Thymus (tissue), 11 donors: ENCODE measurements around the gene EBF3. TPM values are rescaled to one million over a fixed set of nuclear protein-coding genes. Genes with fewer than 3 reads are reported as not detected.

ENCODE experiments used
- DNase-seq, 9 donors: peaks; one replicate each; pipeline ENCODE4 v3.0.0-alpha.2; 2013; ENCODE audit warnings: low spot score in 9 of 9, low read depth in 6 of 9, missing footprints in 1 of 9
- H3K27ac ChIP-seq, 2 donors: one replicate each; pipeline ENCODE4 v1.5.1; 2013; ENCODE audit warnings: control low read depth in 1 of 2, low read depth in 1 of 2, low read length in 1 of 2, mild to moderate bottlenecking in 1 of 2, moderate library complexity in 1 of 2
- H3K27me3 ChIP-seq, 2 donors: one replicate each; pipeline ENCODE4 v1.5.1; 2013; ENCODE audit warnings: low read length in 1 of 2; ENCODE audit not compliant: control insufficient read depth in 2 of 2, insufficient read depth in 1 of 2
- H3K36me3 ChIP-seq, 2 donors: one replicate each; pipeline ENCODE4 v1.5.1; 2013; ENCODE audit warnings: low read length in 1 of 2, mild to moderate bottlenecking in 1 of 2, moderate library complexity in 1 of 2; ENCODE audit not compliant: control insufficient read depth in 2 of 2, insufficient read depth in 2 of 2
- H3K4me1 ChIP-seq, 2 donors: one replicate each; pipeline ENCODE4 v1.5.1; 2013; ENCODE audit warnings: low read length in 2 of 2; ENCODE audit not compliant: control insufficient read depth in 2 of 2, insufficient read depth in 2 of 2
- H3K4me3 ChIP-seq, 2 donors: one replicate each; pipeline ENCODE4 v1.5.1; 2013; ENCODE audit warnings: low read length in 2 of 2, control low read depth in 1 of 2, mild to moderate bottlenecking in 1 of 2
- H3K9me3 ChIP-seq, 2 donors: one replicate each; pipeline ENCODE4 v1.5.1; 2013; ENCODE audit warnings: low read length in 1 of 2, mild to moderate bottlenecking in 1 of 2; ENCODE audit not compliant: control insufficient read depth in 2 of 2, insufficient read depth in 1 of 2
- WGBS: extraction: QIAGEN DNeasy Blood & Tissue Kit; methylation state at CpG from one replicate; pipeline ENCODE4 v1.1.7; 2013; 5-methylcytosine and 5-hydroxymethylcytosine counted together
- polyA plus RNA-seq: library from polyadenylated mRNA; stranded (reverse); fragments of 200-250 nt; gene quantifications from one replicate; pipeline ENCODE4 v1.2.3, GENCODE V29; 2013
- total RNA-seq: library from RNA; stranded (reverse); fragments of 120-200 nt; gene quantifications from one replicate; pipeline ENCODE4 v1.2.4, GENCODE V29; 2013
- donor health status: healthy.

EBF3 gene
- total and polyA plus RNA-seq, 2 donors: 1.5 to 1.9 TPM

DNA sequence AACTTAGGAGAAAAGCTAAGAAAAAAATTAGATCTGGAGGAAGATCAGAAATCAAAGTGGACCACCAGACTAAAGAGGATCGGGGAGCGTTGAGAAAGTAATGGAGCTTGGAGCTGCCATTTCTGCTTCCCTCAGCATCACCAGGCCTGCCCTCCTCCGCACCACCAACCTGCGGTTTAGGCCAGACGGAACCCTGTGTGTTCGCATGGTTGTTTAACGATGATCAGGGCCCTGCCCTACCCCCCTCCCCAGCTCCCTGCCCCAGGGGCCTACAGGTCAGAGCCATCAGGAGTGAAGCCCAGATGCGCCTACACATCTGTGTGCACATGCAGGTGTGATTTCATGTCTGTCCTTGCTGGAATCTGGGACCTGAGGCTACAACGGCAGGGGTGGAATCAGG is 45.7 kb downstream of the EBF3 start:
- DNase-seq: no peak
- Histone ChIP-seq H3K36me3 (no peaks in the 10 kb centered on the region), H3K9me3 (no peaks in the 10 kb centered on the region), H3K27me3 (no peaks in the 10 kb centered on the region), H3K4me1 (no peaks in the 10 kb centered on the region), H3K27ac (no peak overlapping the region), H3K4me3 (no peak overlapping the region)
- 95% methylated on average over 9 of the region's 9 CpGs for WGBS

DNA sequence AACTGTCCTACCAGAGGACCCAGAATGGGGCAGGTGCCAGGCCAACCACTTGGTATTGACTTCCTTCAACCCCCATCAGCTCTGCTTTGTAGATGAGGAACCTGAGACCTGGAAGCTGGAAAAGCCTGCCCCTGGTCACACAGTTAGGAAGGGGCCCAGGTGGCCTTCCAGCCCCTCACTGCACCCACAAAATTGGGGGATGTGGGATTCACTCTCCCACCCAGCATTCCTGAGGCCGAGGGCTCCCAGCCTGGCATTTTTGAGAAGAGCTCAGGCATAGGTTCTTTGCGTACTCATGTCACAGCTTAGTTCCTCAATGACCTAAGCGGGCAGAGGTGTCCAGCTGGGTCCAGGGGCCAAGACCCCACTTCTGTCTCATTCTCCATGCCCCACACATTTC is 46.1 kb downstream of the EBF3 start:
- Histone ChIP-seq H3K4me1 (no peaks in the 10 kb centered on the region), H3K27ac (no peak overlapping the region), H3K9me3 (no peaks in the 10 kb centered on the region), H3K4me3 (no peak overlapping the region), H3K27me3 (no peaks in the 10 kb centered on the region), H3K36me3 (no peaks in the 10 kb centered on the region)
- no peak for DNase-seq
- 92% methylated on average over 3 of the region's 3 CpGs for WGBS

DNA sequence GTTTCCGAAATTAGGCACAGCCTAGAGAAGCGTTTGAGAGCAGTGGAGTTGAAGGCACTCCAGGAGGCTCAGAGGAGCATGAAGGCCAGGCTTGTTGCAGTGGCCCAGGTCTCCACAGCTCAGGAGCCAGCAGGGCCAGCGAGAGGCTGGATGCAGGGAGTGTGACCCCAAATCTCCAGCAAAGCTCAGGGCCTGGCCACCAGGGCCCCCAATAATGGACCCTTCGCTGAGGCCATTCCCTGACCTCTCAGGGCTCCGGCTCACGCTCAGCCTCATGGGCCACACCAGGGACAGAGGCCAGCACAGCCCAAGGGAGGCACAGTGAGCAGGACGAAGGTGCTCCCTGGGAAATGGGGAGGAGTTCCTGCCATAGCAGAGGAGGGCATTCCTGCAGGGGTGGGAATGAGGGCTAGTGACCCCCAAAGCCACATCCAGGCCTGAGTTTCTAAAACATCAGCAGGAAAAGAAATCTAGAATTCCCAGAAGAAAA is 47.5 kb downstream of the EBF3 start:
- no peak for DNase-seq
- Histone ChIP-seq H3K4me3 (no peak overlapping the region), H3K27ac (no peak overlapping the region), H3K9me3 (no peaks in the 10 kb centered on the region), H3K4me1 (no peaks in the 10 kb centered on the region), H3K27me3 (no peaks in the 10 kb centered on the region), H3K36me3 (no peaks in the 10 kb centered on the region)
- WGBS: 95% methylated on average over 7 of the region's 7 CpGs

DNA sequence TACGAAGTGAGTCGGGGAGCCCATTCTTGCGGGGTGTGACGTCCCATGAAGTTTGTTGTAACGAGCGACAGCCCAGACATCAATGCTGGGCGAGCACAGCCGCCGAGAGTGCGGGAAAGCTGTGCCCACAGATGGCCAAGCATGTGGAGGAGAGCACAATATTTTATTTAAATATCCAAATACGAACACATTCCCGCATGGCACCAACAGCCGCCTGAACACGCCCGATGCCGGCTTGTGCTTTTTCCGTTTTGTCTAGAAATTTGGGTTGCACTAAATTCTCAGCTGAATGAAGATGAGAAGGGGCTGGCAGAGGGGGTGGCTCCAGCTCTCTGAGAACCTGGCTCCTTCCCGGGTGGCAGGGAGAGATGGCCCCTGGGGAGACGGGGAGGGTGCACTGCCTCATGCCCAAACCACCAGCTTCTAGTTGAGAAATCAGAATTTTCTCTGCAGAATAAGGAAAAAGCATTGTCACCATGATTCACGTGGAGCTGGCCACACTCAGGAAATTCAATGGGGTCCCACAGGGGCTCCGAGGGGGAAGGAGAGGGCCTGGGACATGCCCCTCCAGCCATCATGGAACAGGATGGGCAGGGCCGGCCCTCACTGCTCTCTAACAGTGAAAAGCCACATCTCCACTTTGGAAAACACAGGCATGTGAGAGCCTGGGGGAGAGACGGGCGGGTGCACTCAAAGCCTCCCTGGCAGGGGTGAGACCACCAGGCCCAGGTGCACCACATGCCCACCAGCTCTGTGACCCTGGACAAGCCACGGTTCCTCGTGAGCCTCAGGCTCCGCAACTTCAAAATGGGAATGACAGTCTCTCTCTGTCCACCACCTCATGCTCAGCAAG is 48.3 kb downstream of the EBF3 start:
- 89% methylated on average over 27 of the region's 27 CpGs for WGBS
- H3K9me3 ChIP-seq: no peaks in the 10 kb centered on the region
- no peaks in the 10 kb centered on the region for H3K36me3 ChIP-seq
- H3K27ac ChIP-seq: no peak overlapping the region
- H3K4me3 ChIP-seq: no peak overlapping the region
- DNase-seq: no peak
- no peaks in the 10 kb centered on the region for H3K4me1 ChIP-seq
- no peaks in the 10 kb centered on the region for H3K27me3 ChIP-seq

DNA sequence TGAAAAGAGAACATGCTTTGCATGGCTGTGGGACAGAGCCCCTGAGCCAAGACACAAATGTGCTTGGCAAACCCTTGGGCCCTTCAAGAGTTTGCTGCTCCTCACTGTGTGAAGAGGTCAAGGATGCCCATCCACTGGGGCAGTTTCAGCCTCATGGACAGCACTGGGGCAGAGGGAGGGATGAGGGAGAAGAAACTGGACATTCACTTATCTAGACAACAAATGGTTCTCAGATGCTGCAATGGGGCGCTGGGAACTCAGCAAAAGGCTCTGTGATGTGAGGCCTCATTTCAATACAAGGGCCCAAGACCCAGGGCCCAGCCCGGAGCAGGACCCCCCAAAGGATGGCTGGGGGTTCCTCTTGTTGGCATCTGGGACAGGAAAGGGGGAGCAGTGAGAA is 49.1 kb downstream of the EBF3 start:
- no peaks in the 10 kb centered on the region for H3K36me3 ChIP-seq
- no peaks in the 10 kb centered on the region for H3K27me3 ChIP-seq
- 90% methylated on average over 2 of the region's 2 CpGs for WGBS
- no peaks in the 10 kb centered on the region for H3K4me1 ChIP-seq
- no peak for DNase-seq
- no peak overlapping the region for H3K27ac ChIP-seq
- no peaks in the 10 kb centered on the region for H3K9me3 ChIP-seq
- H3K4me3 ChIP-seq: no peak overlapping the region

DNA sequence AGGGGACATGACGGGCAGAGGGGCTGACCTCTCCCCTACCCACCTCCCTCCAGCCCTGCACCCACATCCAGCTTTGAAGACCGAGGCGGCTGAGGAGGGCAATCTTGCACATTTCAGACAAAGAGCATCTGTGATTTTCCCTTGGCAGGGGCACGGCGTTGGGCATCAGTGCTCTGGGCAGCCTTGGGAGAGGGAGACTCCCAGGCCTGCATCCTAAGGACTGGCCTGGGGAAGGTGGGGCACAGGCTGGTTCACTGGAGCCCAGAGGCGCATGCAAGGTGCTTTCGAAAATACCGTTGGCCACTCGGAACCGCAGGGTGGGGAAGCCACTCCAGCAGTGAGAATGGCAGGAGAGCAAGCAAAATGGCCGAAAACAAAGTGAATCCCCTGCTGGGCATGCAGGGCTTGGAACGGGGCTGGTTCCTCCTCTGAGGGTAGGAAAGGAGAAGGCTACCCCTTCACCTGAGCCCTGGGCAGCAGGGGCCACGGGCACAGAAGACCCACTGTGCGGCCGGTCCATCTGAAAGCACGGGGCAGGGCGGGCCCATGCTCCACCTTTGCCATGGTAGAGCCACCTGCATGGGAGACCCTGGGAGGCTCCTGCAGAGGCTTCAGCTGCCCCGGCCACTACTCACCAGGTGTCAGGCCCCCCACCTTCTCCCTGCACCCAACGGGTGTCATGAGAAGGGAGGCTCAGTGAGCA is 49.8 kb downstream of the EBF3 start:
- Histone ChIP-seq H3K4me3 (no peak overlapping the region), H3K9me3 (no peaks in the 10 kb centered on the region), H3K27me3 (no peaks in the 10 kb centered on the region), H3K36me3 (no peaks in the 10 kb centered on the region), H3K27ac (no peak overlapping the region), H3K4me1 (no peaks in the 10 kb centered on the region)
- DNase-seq: no peak
- 95% methylated on average over 19 of the region's 19 CpGs for WGBS

DNA sequence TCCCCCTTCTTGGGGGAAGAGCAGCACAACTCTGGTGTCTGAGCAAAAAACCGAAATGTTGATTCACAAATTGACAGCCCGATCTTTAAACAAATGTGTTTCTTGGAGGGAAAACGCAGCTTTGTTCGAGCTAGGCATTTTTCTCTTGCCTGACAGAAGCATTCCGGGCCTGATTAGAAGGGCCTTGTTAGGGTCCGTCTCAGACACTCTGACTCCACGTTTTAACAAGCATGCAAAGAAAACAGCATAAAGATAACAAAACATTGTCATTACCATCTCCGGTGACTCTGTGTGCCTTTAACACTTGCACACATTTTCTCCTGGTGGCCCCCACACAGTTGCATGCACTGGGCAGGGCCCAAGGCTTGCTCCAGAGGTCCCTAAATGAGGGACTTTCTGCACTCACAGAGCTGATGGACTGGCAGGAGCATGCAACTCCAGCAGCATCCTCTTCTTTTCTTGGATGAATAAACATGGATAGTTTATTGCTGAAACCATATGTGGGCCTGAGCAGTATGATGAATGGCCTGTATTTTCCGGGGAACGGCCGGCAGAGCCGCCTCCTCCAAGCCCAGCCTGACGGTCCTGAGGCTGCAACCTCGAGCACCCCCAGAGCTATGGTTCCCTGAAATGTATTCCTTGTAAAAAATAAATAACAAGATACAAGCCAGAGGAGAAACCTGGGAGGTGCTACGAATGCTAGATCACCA is 50.9 kb downstream of the EBF3 start:
- no peak for DNase-seq
- Histone ChIP-seq H3K9me3 (no peaks in the 10 kb centered on the region), H3K4me3 (no peak overlapping the region), H3K27me3 (no peaks in the 10 kb centered on the region), H3K4me1 (no peaks in the 10 kb centered on the region), H3K36me3 (no peaks in the 10 kb centered on the region), H3K27ac (no peak overlapping the region)
- WGBS: 86% methylated on average over 15 of the region's 15 CpGs

DNA sequence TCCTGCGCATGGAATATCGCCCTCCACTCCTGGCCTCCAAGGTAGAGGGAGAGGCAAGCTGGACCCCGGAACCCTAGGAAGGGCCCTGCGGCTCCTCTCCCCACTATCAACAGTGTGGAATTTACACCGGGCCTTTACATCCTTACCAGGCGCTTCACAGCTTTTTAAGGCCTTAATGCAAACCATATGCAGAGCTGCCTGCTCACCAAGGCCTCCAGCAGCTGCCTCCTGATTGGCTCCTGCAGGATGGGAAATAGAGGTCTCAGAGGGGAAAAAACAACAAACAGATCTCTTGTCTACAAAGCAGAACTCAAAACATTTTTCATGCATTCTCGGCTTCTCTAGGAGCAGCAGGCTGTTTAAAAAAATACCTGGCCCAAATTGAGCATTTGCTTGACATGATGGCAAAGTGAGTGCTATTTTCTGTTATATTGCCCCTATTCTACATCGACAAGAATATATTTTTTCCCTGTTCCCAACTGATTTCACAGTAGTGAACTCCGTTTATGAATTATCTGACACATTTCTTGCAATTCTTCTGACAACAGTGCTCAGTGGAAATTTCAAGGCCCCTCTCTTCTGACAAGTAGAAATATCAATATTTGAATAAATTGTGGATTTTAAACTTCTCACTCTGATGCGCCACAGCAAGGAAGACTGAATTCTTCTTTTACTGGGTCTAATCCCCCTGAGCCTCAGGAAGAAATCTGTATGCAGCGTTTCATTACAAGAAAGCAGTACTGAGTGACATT is 51.7 kb downstream of the EBF3 start:
- Histone ChIP-seq H3K4me1 (no peaks in the 10 kb centered on the region), H3K27ac (no peak overlapping the region), H3K9me3 (no peaks in the 10 kb centered on the region), H3K4me3 (no peak overlapping the region), H3K36me3 (no peaks in the 10 kb centered on the region), H3K27me3 (no peaks in the 10 kb centered on the region)
- WGBS: 93% methylated on average over 11 of the region's 11 CpGs
- no peak for DNase-seq
